Right atrium auricular region (tissue), 2 donors: ENCODE data around the gene RSRC1. TPM values are rescaled to one million over a fixed set of nuclear protein-coding genes. Genes with fewer than 3 reads are reported as not detected.

Experiments used
- DNase-seq: peaks from one replicate; pipeline ENCODE4 v3.0.0-alpha.2; 2019; ENCODE audit warnings: low spot score
- H3K27ac ChIP-seq, 2 donors: fragments of 200-600 bp; sonication (generic); 1 replicate in 1 of 2; 2 replicates in 1 of 2; pipeline ENCODE4 v1.5.1; 2016 to 2019
- H3K27me3 ChIP-seq, 2 donors: fragments of 200-600 bp; sonication (generic); one replicate each; pipeline versions ENCODE4 v1.5.1 to v1.6.0; 2017 to 2019
- H3K36me3 ChIP-seq: fragments of 200-600 bp; sonication (generic); one replicate; pipeline ENCODE4 v1.5.1; 2016
- H3K4me1 ChIP-seq, 2 donors: fragments of 200-600 bp; sonication (generic); one replicate each; pipeline versions ENCODE4 v1.5.1 to v1.6.0; 2017 to 2019
- H3K4me3 ChIP-seq, 2 donors: fragments of 200-600 bp; sonication (generic); 1 replicate in 1 of 2; 2 replicates in 1 of 2; pipeline ENCODE4 v1.5.1; 2017 to 2019; ENCODE audit warnings: mild to moderate bottlenecking in 1 of 2, moderate library complexity in 1 of 2
- H3K9me3 ChIP-seq, 2 donors: fragments of 200-600 bp; sonication (generic); one replicate each; pipeline ENCODE4 v1.5.1; 2019
- total RNA-seq, 2 donors: library from RNA; depleted of rRNA; stranded (reverse); fragments of >200 nt; gene quantifications; one replicate each; pipeline ENCODE4 v1.1.0, GENCODE V29; 2016
- TF ChIP-seq, protein P1 (sequence below), 2 donors: fragments of 200-600 bp; sonication (generic); IDR thresholded peaks; one replicate each; pipeline ENCODE4 v1.5.1; 2019; ENCODE audit warnings: antibody characterized with exemption in 2 of 2

The RSRC1 gene
- total RNA-seq, 2 donors from 2014 or later, result 24.8 to 42.5 TPM

DNA sequence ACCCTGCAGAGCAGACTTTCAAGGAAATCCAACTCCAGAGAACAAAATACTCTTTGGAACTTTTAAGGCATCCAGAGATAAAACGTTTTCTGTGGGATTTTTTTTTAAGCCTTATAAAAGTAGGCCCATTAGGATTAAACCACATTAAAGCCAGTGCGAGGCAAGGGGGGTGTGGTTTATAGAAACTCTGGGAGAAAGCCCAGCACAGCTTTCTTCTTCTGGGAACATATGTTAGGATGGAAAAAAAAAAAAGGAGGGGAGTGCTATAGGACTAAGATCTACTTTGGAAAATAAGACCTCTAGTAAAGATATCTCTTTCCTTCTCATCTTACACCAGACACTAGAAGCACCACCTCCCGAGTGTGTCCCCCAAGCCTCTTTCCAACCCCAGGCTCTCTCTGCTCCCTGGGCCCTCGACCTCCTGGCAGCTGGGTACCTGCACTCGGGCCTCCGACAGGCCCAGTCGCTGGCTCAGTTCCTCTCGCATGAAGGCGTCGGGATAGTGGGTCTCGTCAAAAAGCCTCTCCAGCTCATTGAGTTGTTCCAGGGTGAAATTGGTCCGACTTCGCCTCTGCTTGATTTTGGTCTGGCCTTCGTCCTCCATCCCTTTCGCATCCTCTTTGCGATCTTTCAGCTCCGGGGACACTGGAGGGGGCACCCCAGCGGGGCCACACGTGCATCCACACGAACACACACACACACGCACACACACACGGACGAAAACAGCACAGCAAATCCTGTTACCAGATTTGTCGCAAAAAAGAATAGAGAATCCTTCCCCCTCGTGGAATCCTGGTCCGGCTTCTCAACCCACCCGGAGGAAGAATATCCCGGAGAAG is 7.4 kb upstream of the RSRC1 start:
- TF ChIP-seq, protein P1, sequence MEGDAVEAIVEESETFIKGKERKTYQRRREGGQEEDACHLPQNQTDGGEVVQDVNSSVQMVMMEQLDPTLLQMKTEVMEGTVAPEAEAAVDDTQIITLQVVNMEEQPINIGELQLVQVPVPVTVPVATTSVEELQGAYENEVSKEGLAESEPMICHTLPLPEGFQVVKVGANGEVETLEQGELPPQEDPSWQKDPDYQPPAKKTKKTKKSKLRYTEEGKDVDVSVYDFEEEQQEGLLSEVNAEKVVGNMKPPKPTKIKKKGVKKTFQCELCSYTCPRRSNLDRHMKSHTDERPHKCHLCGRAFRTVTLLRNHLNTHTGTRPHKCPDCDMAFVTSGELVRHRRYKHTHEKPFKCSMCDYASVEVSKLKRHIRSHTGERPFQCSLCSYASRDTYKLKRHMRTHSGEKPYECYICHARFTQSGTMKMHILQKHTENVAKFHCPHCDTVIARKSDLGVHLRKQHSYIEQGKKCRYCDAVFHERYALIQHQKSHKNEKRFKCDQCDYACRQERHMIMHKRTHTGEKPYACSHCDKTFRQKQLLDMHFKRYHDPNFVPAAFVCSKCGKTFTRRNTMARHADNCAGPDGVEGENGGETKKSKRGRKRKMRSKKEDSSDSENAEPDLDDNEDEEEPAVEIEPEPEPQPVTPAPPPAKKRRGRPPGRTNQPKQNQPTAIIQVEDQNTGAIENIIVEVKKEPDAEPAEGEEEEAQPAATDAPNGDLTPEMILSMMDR (IDR thresholded peaks at IDR 0.05), result no peak
- H3K27me3 ChIP-seq, result peaks cover 46 to 69% of the 10 kb centered on the region in 2 donors
- H3K4me1 ChIP-seq, result peaks cover 0 to 54% of the 10 kb centered on the region in 2 donors
- no peaks in the 10 kb centered on the region for H3K9me3 ChIP-seq
- peak overlapping the region in 1 of 2 donors; percentile 44 for H3K4me3 ChIP-seq
- H3K36me3 ChIP-seq, result no peaks in the 10 kb centered on the region
- H3K27ac ChIP-seq, result no peak overlapping the region
- no peak for DNase-seq

DNA sequence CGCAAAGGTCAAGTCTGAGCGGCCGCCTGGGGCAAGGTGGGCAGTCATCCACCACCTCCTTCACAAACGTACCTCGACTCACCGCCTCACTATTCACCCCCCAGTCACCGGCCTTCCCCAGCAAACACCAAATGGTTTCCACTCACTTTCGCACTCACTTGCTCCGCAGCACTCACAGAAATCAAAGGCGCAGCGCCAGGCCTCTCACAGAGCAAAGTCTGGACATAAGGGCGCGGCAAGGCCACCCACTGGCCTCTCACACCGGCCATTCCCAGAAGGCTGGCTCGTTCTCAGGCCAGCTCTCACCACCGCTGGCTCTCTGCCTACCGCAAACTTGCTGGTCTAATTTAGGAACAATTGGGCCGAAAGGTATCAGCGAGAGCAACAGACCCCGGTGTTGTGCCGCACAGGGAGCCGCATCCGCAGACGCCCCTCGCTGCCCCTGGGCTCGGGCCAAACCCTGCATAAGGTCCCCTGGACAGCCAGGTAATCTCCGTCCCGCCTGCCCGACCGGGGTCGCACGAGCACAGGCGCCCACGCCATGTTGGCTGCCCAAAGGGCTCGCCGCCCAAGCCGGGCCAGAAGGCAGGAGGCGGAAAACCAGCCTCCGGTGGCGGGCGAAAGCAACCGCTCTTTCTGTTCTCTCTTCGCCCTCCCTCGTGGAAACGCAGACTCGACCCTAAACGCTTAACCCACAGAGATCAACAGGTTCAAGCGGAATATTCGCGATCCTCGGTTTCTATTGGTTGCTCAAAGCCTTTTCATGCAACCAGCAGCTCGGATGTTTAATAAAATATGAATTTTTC is 6.6 kb upstream of the RSRC1 start:
- DNase-seq, result no peak
- H3K4me1 ChIP-seq, result peaks cover 0 to 46% of the 10 kb centered on the region in 2 donors
- no peak overlapping the region for H3K27ac ChIP-seq
- H3K36me3 ChIP-seq, result no peaks in the 10 kb centered on the region
- no peaks in the 10 kb centered on the region for H3K9me3 ChIP-seq
- peaks cover 54 to 64% of the 10 kb centered on the region in 2 donors for H3K27me3 ChIP-seq
- TF ChIP-seq, protein P1 (IDR thresholded peaks at IDR 0.05), result no peak
- H3K4me3 ChIP-seq, result peak overlapping the region; percentile 9 to 44

DNA sequence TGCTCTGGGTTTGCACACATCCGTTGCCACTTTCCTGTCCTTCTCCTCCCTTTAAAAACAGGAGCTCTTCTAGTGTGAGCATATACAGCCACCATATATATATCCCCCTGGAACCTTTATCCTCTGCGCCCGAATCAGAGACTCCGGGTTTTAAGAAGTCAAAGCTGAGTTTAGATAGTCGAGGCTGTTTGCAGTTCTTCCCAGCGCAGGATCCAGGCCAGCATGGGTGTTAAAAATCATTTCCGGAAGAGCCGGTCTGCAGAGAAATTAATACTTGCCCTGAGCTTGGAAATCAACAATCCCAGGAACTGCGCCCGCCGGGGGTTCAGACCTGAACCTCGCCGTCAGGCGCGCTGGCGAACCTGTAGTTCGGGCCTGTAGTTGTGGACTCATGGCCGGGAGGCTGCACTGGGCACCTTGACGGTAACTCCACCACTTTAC is 6.0 kb upstream of the RSRC1 start:
- Histone ChIP-seq H3K9me3 (no peaks in the 10 kb centered on the region), H3K4me3 (peak overlapping the region; percentile 9 to 44), H3K27me3 (peaks cover 60 to 65% of the 10 kb centered on the region in 2 donors), H3K4me1 (peaks cover 0 to 44% of the 10 kb centered on the region in 2 donors), H3K27ac (no peak overlapping the region), H3K36me3 (no peaks in the 10 kb centered on the region)
- TF ChIP-seq, protein P1 (IDR thresholded peaks at IDR 0.05), result no peak
- no peak for DNase-seq

DNA sequence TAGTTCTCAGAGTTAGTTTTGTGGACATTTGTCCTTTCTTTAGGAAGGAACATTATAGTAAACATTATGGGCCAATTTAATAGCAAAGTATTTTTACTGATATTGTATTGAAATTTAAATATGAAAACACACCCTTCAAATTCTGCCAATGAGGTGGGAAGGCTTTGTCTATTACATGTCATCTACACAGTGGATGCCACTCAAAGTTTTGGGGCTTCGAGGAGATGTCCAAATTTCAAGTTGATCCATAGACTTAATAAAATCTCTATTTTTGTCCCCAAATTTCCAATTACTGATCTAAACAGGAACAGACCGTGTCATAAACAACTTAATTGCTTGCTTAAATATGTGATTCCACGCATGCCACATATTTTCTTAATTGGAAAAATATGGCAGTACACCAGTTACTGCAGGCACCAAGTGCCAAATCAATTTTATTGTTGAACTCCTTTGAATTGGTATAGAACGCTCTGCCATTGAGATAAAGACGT is 5.4 kb upstream of the RSRC1 start:
- no peaks in the 10 kb centered on the region for H3K36me3 ChIP-seq
- H3K4me3 ChIP-seq, result peak overlapping the region; percentile 34 to 53
- H3K27ac ChIP-seq, result peak overlapping the region; percentile 44 to 74
- peaks cover 57 to 65% of the 10 kb centered on the region in 2 donors for H3K27me3 ChIP-seq
- no peaks in the 10 kb centered on the region for H3K9me3 ChIP-seq
- DNase-seq, result no peak
- H3K4me1 ChIP-seq, result peaks cover 0 to 47% of the 10 kb centered on the region in 2 donors
- TF ChIP-seq, protein P1 (IDR thresholded peaks at IDR 0.05), result no peak

DNA sequence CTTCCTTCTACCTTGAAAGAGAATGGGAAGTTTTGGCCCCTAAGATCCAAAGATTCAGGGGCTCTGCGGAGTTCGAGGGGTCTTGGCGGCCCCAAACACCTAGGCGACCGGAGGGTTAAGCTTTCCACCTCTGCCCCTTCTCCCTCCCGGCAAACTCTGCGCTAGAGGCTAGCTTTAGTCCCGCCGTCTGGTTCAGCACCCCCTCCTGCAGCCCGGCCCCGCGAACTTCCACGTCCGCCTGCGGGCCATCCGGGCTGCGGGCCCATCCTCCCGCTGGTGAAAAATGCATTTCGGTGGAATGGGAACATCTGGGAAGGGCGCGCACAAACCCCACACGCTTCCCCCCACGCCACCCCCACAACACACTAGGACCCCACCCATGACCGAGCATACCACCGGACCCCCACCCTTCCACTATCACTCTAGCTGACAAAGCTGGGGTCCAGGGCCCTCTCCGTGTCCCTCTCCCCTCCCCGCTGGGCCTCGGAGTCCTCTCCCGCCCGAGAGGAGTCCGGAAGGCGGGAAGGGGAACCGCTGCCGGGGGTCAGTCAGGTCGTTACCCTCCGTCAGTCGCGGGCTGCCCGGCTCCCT is 4.7 kb upstream of the RSRC1 start:
- Histone ChIP-seq H3K27ac (peak overlapping the region; percentile 44 to 74), H3K27me3 (peaks cover 50 to 65% of the 10 kb centered on the region in 2 donors), H3K9me3 (no peaks in the 10 kb centered on the region), H3K4me1 (peaks cover 0 to 48% of the 10 kb centered on the region in 2 donors), H3K36me3 (no peaks in the 10 kb centered on the region), H3K4me3 (peak overlapping the region; percentile 34 to 53)
- DNase-seq, result no peak
- TF ChIP-seq, protein P1 (IDR thresholded peaks at IDR 0.05), result no peak
